C4-2B (cell line): ENCODE measurements around the gene LBX2.
A peak's percentile ranks its signal among the peaks of the same experiment; 100 is the strongest.

Source experiments
- H3K27ac ChIP-seq: fragments of 450-650 bp; 2 replicates; pipeline ENCODE4 v1.5.1; 2017
- CTCF ChIP-seq: fragments of 450-650 bp; conservative IDR thresholded peaks from 2 replicates; pipeline ENCODE4 v1.5.1; 2017; ENCODE audit warnings: mild to moderate bottlenecking
- ZFX ChIP-seq: fragments of 450-650 bp; IDR thresholded peaks from 2 replicates; pipeline ENCODE4 v1.6.1; 2017

The LBX2 gene

GRCh38 chr2:74486141-74486540, 13.3 kb downstream of the LBX2 start:
- TF ChIP-seq CTCF (no peak), ZFX (no peak)
- H3K27ac ChIP-seq = no peak overlapping the region

- peak overlapping the region; percentile 85 for H3K27ac ChIP-seq
Measured at GRCh38 chr2:74483675-74484164, 15.7 kb downstream of the LBX2 start.

- TF ChIP-seq ZFX (no peak), CTCF (peak; percentile 77)
- peak within 1 kb of the TSS; percentile 85 for H3K27ac ChIP-seq
Measured at GRCh38 chr2:74482801-74483674, 16.4 kb downstream of the LBX2 start, which contains the start of the genes CCDC142 and TTC31. Gene CCDC142 (minus strand): TSS chr2:74482998. CDS start chr2:74482837, 161 bp downstream. Gene TTC31 (plus strand): TSS chr2:74483081. CDS start chr2:74483096, 15 bp downstream.

GRCh38 chr2:74481961-74482800, 17.2 kb downstream of the LBX2 start:
- TF ChIP-seq CTCF (no peak), ZFX (peak; percentile 86)
- H3K27ac ChIP-seq = peak overlapping the region; percentile 85

- H3K27ac ChIP-seq = peak overlapping the region; percentile 85
- TF ChIP-seq CTCF = no peak
- no peak for TF ChIP-seq ZFX
Measured at GRCh38 chr2:74481431-74481830, 18.0 kb downstream of the LBX2 start.

GRCh38 chr2:74474899-74475298, 24.5 kb downstream of the LBX2 start:
- TF ChIP-seq CTCF (no peak; the same call in 1 of the 2 replicates), ZFX (no peak)

GRCh38 chr2:74474481-74474880, 24.9 kb downstream of the LBX2 start:
- H3K27ac ChIP-seq = no peak overlapping the region
- TF ChIP-seq CTCF (no peak), ZFX (no peak)

More at GRCh38 chr2:74474899-74475298, 24.5 kb downstream of the LBX2 start:
- H3K27ac ChIP-seq = no peak overlapping the region
